ENCODE measurements around the gene METTL16. TPM values are rescaled to one million over a fixed set of nuclear protein-coding genes. Genes with fewer than 3 reads are reported as not detected.

The METTL16 gene
- total RNA-seq, 1 experiment from 2014 or later = 37.6 TPM

- TF ChIP-seq CEBPB (IDR thresholded peaks at IDR 0.05; ENCODE audit: low read depth) (no peak), ELF1 (IDR thresholded peaks at IDR 0.05; ENCODE audit: borderline replicate concordance, low read depth) (no peak), ZBTB33 (IDR thresholded peaks at IDR 0.05; ENCODE audit: extremely low read depth, insufficient replicate concordance, low read length) (no peak), EZH2 (IDR thresholded peaks at IDR 0.05) (no peak)
- TF ChIP-seq, protein P1, sequence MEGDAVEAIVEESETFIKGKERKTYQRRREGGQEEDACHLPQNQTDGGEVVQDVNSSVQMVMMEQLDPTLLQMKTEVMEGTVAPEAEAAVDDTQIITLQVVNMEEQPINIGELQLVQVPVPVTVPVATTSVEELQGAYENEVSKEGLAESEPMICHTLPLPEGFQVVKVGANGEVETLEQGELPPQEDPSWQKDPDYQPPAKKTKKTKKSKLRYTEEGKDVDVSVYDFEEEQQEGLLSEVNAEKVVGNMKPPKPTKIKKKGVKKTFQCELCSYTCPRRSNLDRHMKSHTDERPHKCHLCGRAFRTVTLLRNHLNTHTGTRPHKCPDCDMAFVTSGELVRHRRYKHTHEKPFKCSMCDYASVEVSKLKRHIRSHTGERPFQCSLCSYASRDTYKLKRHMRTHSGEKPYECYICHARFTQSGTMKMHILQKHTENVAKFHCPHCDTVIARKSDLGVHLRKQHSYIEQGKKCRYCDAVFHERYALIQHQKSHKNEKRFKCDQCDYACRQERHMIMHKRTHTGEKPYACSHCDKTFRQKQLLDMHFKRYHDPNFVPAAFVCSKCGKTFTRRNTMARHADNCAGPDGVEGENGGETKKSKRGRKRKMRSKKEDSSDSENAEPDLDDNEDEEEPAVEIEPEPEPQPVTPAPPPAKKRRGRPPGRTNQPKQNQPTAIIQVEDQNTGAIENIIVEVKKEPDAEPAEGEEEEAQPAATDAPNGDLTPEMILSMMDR (IDR thresholded peaks at IDR 0.05 in 2 of 3, conservative IDR thresholded peaks at IDR 0.05 in 1 of 3; ENCODE audit: borderline replicate concordance in 1 of 3, insufficient read depth in 1 of 3, low read depth in 2 of 3, low read length in 2 of 3) = no peak
- H3K4me3 ChIP-seq (replicated peaks in 1 of 2; ENCODE audit: low read depth in 1 of 2, low read length in 2 of 2) = no peak overlapping the region
- no TSS peak for BruUV-seq (replicated peaks)
- ChIA-PET CTCF (no interaction called here), RAD21 (ENCODE audit: low non-redundant PET in 1 of 2, low total read pairs in 2 of 2, uncharacterized antibody in 2 of 2, unreplicated experiment in 2 of 2) (no interaction called here), POLR2A (no interaction called here)
- no peaks in the 10 kb centered on the region for H3K9me3 ChIP-seq (ENCODE audit: control insufficient read depth in 1 of 2, insufficient read depth in 1 of 2, low read depth in 1 of 2, low read length in 2 of 2)
- intact Hi-C loops (cut with micrococcal nuclease) = no loop called here
- no peak for DNase-seq (ENCODE audit: low read depth, low spot score)
- H3K36me3 ChIP-seq (ENCODE audit: control insufficient read depth in 1 of 2, insufficient read depth in 2 of 2, low read length in 2 of 2) = peaks cover 11 to 47% of the 10 kb centered on the region in 2 experiments; a peak in 3 of 4 replicates
- no peak overlapping the region for H2AFZ ChIP-seq (ENCODE audit: low read depth, low read length, poor library complexity, severe bottlenecking)
- H4K20me1 ChIP-seq (ENCODE audit: insufficient read depth) = 0 out of 2 replicates have a peak, but pooled peaks cover 3% of the 10 kb centered on the region
- no peaks in the 10 kb centered on the region for H3K9me2 ChIP-seq (ENCODE audit: insufficient read depth)
- H3K4me2 ChIP-seq (ENCODE audit: low read length) = no peak overlapping the region
- H3K79me2 ChIP-seq (ENCODE audit: insufficient read depth, low read length) = peaks cover 17% of the 10 kb centered on the region; the same call in 1 of the 2 replicates
- H3K27ac ChIP-seq (ENCODE audit: low read depth, low read length) = no peak overlapping the region
- H3K4me1 ChIP-seq (ENCODE audit: control insufficient read depth in 1 of 2, insufficient read depth in 2 of 2, low read length in 2 of 2) = no peaks in the 10 kb centered on the region
- H3K27me3 ChIP-seq (ENCODE audit: insufficient read depth, low read length) = no peaks in the 10 kb centered on the region
- ATAC-seq = no peak
- no peak overlapping the region for H3K9ac ChIP-seq (ENCODE audit: low read length)
These were observed 44.8 kb downstream of the METTL16 start for GRCh38 chr17:2466931-2467330.

Data from HCT116 (cell line).